Measurements from ENCODE around the gene DYNC2H1.

The DYNC2H1 gene

GRCh38 chr11:103471546-103471945, 362.3 kb downstream of the DYNC2H1 start:
- DNase-seq (ENCODE audit: low read depth) = no peak
- Histone ChIP-seq H3K4me1 (ENCODE audit: control insufficient read depth, insufficient read depth, low read length) (peaks cover 4% of the 10 kb centered on the region), H3K9me3 (ENCODE audit: control insufficient read depth, low read length) (no peaks in the 10 kb centered on the region), H3K9ac (ENCODE audit: low read length) (no peak overlapping the region), H3K4me3 (ENCODE audit: low read length) (no peak overlapping the region), H3K27me3 (replicated peaks; ENCODE audit: control insufficient read depth, insufficient read depth, low read length) (no peaks in the 10 kb centered on the region), H3K36me3 (ENCODE audit: control insufficient read depth, insufficient read depth, low read length, severe bottlenecking) (peaks cover 3% of the 10 kb centered on the region)

GRCh38 chr11:103476874-103477273, 367.6 kb downstream of the DYNC2H1 start:
- Histone ChIP-seq H3K9ac (ENCODE audit: low read length) (no peak overlapping the region), H3K4me1 (ENCODE audit: control insufficient read depth, insufficient read depth, low read length) (peaks cover 4% of the 10 kb centered on the region), H3K9me3 (ENCODE audit: control insufficient read depth, low read length) (no peaks in the 10 kb centered on the region), H3K36me3 (ENCODE audit: control insufficient read depth, insufficient read depth, low read length, severe bottlenecking) (peaks cover 3% of the 10 kb centered on the region), H3K4me3 (ENCODE audit: low read length) (no peak overlapping the region), H3K27me3 (replicated peaks; ENCODE audit: control insufficient read depth, insufficient read depth, low read length) (no peaks in the 10 kb centered on the region)
- DNase-seq (ENCODE audit: low read depth) = no peak

- no peak overlapping the region for H3K9ac ChIP-seq (ENCODE audit: low read length)
- H3K4me1 ChIP-seq (ENCODE audit: control insufficient read depth, insufficient read depth, low read length) = no peaks in the 10 kb centered on the region
- no peak for DNase-seq (ENCODE audit: low read depth)
- H3K27me3 ChIP-seq (replicated peaks; ENCODE audit: control insufficient read depth, insufficient read depth, low read length) = no peaks in the 10 kb centered on the region
- H3K36me3 ChIP-seq (ENCODE audit: control insufficient read depth, insufficient read depth, low read length, severe bottlenecking) = peaks cover 3% of the 10 kb centered on the region
- H3K4me3 ChIP-seq (ENCODE audit: low read length) = no peak overlapping the region
- no peaks in the 10 kb centered on the region for H3K9me3 ChIP-seq (ENCODE audit: control insufficient read depth, low read length)
Observed at GRCh38 chr11:103480421-103480820, 371.2 kb downstream of the DYNC2H1 start.

- no peak overlapping the region for H3K9ac ChIP-seq (ENCODE audit: low read length)
- H3K9me3 ChIP-seq (ENCODE audit: control insufficient read depth, low read length) = no peaks in the 10 kb centered on the region
- no peak for DNase-seq (ENCODE audit: low read depth)
- no peaks in the 10 kb centered on the region for H3K4me1 ChIP-seq (ENCODE audit: control insufficient read depth, insufficient read depth, low read length)
- no peaks in the 10 kb centered on the region for H3K27me3 ChIP-seq (replicated peaks; ENCODE audit: control insufficient read depth, insufficient read depth, low read length)
- no peak overlapping the region for H3K4me3 ChIP-seq (ENCODE audit: low read length)
- peaks cover 2% of the 10 kb centered on the region for H3K36me3 ChIP-seq (ENCODE audit: control insufficient read depth, insufficient read depth, low read length, severe bottlenecking)
Observed at GRCh38 chr11:103483996-103484395, 374.8 kb downstream of the DYNC2H1 start.

GRCh38 chr11:103484545-103484944, 375.3 kb downstream of the DYNC2H1 start:
- Histone ChIP-seq H3K27me3 (replicated peaks; ENCODE audit: control insufficient read depth, insufficient read depth, low read length) (no peaks in the 10 kb centered on the region), H3K4me1 (ENCODE audit: control insufficient read depth, insufficient read depth, low read length) (no peaks in the 10 kb centered on the region), H3K4me3 (ENCODE audit: low read length) (no peak overlapping the region), H3K36me3 (ENCODE audit: control insufficient read depth, insufficient read depth, low read length, severe bottlenecking) (no peaks in the 10 kb centered on the region), H3K9ac (ENCODE audit: low read length) (no peak overlapping the region), H3K9me3 (ENCODE audit: control insufficient read depth, low read length) (no peaks in the 10 kb centered on the region)
- DNase-seq (ENCODE audit: low read depth) = no peak

- Histone ChIP-seq H3K27me3 (replicated peaks; ENCODE audit: control insufficient read depth, insufficient read depth, low read length) (no peaks in the 10 kb centered on the region), H3K9ac (ENCODE audit: low read length) (no peak overlapping the region), H3K4me3 (ENCODE audit: low read length) (no peak overlapping the region), H3K4me1 (ENCODE audit: control insufficient read depth, insufficient read depth, low read length) (no peaks in the 10 kb centered on the region), H3K36me3 (ENCODE audit: control insufficient read depth, insufficient read depth, low read length, severe bottlenecking) (no peaks in the 10 kb centered on the region), H3K9me3 (ENCODE audit: control insufficient read depth, low read length) (no peaks in the 10 kb centered on the region)
- DNase-seq (ENCODE audit: low read depth) = no peak
Observed at GRCh38 chr11:103486604-103487003, 377.4 kb downstream of the DYNC2H1 start.

- H3K36me3 ChIP-seq (ENCODE audit: control insufficient read depth, insufficient read depth, low read length, severe bottlenecking) = no peaks in the 10 kb centered on the region
- no peak overlapping the region for H3K4me3 ChIP-seq (ENCODE audit: low read length)
- no peak overlapping the region for H3K9ac ChIP-seq (ENCODE audit: low read length)
- no peaks in the 10 kb centered on the region for H3K4me1 ChIP-seq (ENCODE audit: control insufficient read depth, insufficient read depth, low read length)
- no peaks in the 10 kb centered on the region for H3K27me3 ChIP-seq (replicated peaks; ENCODE audit: control insufficient read depth, insufficient read depth, low read length)
- no peak for DNase-seq (ENCODE audit: low read depth)
- H3K9me3 ChIP-seq (ENCODE audit: control insufficient read depth, low read length) = no peaks in the 10 kb centered on the region
Observed at GRCh38 chr11:103487113-103487512, 377.9 kb downstream of the DYNC2H1 start.

- H3K4me1 ChIP-seq (ENCODE audit: control insufficient read depth, insufficient read depth, low read length) = no peaks in the 10 kb centered on the region
- H3K9ac ChIP-seq (ENCODE audit: low read length) = no peak overlapping the region
- DNase-seq (ENCODE audit: low read depth) = no peak
- no peaks in the 10 kb centered on the region for H3K27me3 ChIP-seq (replicated peaks; ENCODE audit: control insufficient read depth, insufficient read depth, low read length)
- no peak overlapping the region for H3K4me3 ChIP-seq (ENCODE audit: low read length)
- no peaks in the 10 kb centered on the region for H3K36me3 ChIP-seq (ENCODE audit: control insufficient read depth, insufficient read depth, low read length, severe bottlenecking)
- H3K9me3 ChIP-seq (ENCODE audit: control insufficient read depth, low read length) = no peaks in the 10 kb centered on the region
Observed at GRCh38 chr11:103488031-103488461, 378.8 kb downstream of the DYNC2H1 start.

- Histone ChIP-seq H3K4me3 (ENCODE audit: low read length) (no peak overlapping the region), H3K4me1 (ENCODE audit: control insufficient read depth, insufficient read depth, low read length) (no peaks in the 10 kb centered on the region), H3K9me3 (ENCODE audit: control insufficient read depth, low read length) (no peaks in the 10 kb centered on the region), H3K36me3 (ENCODE audit: control insufficient read depth, insufficient read depth, low read length, severe bottlenecking) (no peaks in the 10 kb centered on the region), H3K27me3 (replicated peaks; ENCODE audit: control insufficient read depth, insufficient read depth, low read length) (no peaks in the 10 kb centered on the region), H3K9ac (ENCODE audit: low read length) (no peak overlapping the region)
- no peak for DNase-seq (ENCODE audit: low read depth)
Observed at GRCh38 chr11:103488579-103488978, 379.4 kb downstream of the DYNC2H1 start.

- DNase-seq (ENCODE audit: low read depth) = no peak
- no peak overlapping the region for H3K9ac ChIP-seq (ENCODE audit: low read length)
- H3K4me1 ChIP-seq (ENCODE audit: control insufficient read depth, insufficient read depth, low read length) = no peaks in the 10 kb centered on the region
- no peaks in the 10 kb centered on the region for H3K9me3 ChIP-seq (ENCODE audit: control insufficient read depth, low read length)
- no peak overlapping the region for H3K4me3 ChIP-seq (ENCODE audit: low read length)
- H3K27me3 ChIP-seq (replicated peaks; ENCODE audit: control insufficient read depth, insufficient read depth, low read length) = no peaks in the 10 kb centered on the region
- H3K36me3 ChIP-seq (ENCODE audit: control insufficient read depth, insufficient read depth, low read length, severe bottlenecking) = no peaks in the 10 kb centered on the region
Observed at GRCh38 chr11:103491777-103492176, 382.6 kb downstream of the DYNC2H1 start.

- DNase-seq (ENCODE audit: low read depth) = peak; percentile 15
Observed at GRCh38 chr11:103494491-103494890, 385.3 kb downstream of the DYNC2H1 start.

GRCh38 chr11:103497268-103497667, 388.0 kb downstream of the DYNC2H1 start:
- H3K4me1 ChIP-seq (ENCODE audit: control insufficient read depth, insufficient read depth, low read length) = no peaks in the 10 kb centered on the region
- no peak for DNase-seq (ENCODE audit: low read depth)
- no peak overlapping the region for H3K4me3 ChIP-seq (ENCODE audit: low read length)
- no peaks in the 10 kb centered on the region for H3K27me3 ChIP-seq (replicated peaks; ENCODE audit: control insufficient read depth, insufficient read depth, low read length)
- H3K36me3 ChIP-seq (ENCODE audit: control insufficient read depth, insufficient read depth, low read length, severe bottlenecking) = no peaks in the 10 kb centered on the region
- H3K9me3 ChIP-seq (ENCODE audit: control insufficient read depth, low read length) = no peaks in the 10 kb centered on the region
- H3K9ac ChIP-seq (ENCODE audit: low read length) = no peak overlapping the region

More at GRCh38 chr11:103494491-103494890, 385.3 kb downstream of the DYNC2H1 start:
- H3K36me3 ChIP-seq (ENCODE audit: control insufficient read depth, insufficient read depth, low read length, severe bottlenecking) = no peaks in the 10 kb centered on the region
- no peak overlapping the region for H3K4me3 ChIP-seq (ENCODE audit: low read length)
- no peaks in the 10 kb centered on the region for H3K27me3 ChIP-seq (replicated peaks; ENCODE audit: control insufficient read depth, insufficient read depth, low read length)
- no peaks in the 10 kb centered on the region for H3K4me1 ChIP-seq (ENCODE audit: control insufficient read depth, insufficient read depth, low read length)
- H3K9me3 ChIP-seq (ENCODE audit: control insufficient read depth, low read length) = no peaks in the 10 kb centered on the region
- no peak overlapping the region for H3K9ac ChIP-seq (ENCODE audit: low read length)

Measured in adipocyte (in vitro differentiated cells).